ENCODE data around the gene NCAPD2. TPM values are rescaled to one million over a fixed set of nuclear protein-coding genes. Genes with fewer than 3 reads are reported as not detected.
"Not testable (repeated sequence)": the region's sequence is repeated elsewhere in the genome, so short reads cannot be mapped to it uniquely, and the experiment has no call there.

The NCAPD2 gene
- total RNA-seq, 1 experiment from 2014 or later: 173 TPM

GRCh38 chr12:6462234-6462995 is 31.5 kb upstream of the NCAPD2 start:
- no peak for DNase-seq (ENCODE audit: low read depth)

- DNase-seq (ENCODE audit: low read depth): no peak
These were observed 30.7 kb upstream of the NCAPD2 start for GRCh38 chr12:6463216-6463615.

DNA sequence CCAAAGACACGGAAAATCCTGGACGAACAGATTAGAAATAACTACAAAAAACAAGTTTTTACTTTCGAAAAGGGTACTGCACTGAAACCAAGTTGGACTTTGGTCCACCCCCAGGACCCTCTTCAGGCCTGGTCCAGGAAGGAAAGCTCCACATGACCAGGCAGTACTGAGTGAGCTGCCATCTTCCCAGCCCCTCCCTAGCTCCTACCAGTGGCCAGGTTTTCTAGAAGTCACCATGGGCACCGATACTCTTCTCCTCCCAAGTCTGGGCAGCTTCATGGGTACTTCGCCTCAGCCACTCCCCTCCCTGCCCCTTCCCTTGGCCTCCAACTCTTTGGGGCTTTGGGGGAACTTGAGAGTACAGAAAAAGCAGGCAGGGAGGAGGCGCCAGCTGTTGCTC is 30.0 kb upstream of the NCAPD2 start:
- no peak for DNase-seq (ENCODE audit: low read depth)

DNA sequence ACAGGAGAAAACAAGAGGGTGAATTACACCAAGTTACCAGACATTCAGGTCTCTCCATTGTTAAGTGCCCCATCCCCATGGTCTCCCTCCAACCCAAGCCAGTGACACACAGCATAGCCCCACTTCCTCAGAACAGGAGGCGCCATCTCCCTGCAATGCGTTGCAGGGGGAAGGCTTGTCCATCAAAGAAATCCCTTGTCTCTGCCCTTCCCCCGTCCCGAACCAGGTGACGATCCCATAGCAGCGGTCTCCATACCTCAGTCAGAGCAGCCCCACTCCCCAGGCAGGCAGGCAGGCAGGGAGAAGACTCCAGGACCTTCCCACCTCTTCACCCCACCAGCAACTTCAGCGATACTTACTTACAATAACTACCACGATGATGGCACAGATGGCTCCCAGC is 29.4 kb upstream of the NCAPD2 start:
- no peak for DNase-seq (ENCODE audit: low read depth)

DNA sequence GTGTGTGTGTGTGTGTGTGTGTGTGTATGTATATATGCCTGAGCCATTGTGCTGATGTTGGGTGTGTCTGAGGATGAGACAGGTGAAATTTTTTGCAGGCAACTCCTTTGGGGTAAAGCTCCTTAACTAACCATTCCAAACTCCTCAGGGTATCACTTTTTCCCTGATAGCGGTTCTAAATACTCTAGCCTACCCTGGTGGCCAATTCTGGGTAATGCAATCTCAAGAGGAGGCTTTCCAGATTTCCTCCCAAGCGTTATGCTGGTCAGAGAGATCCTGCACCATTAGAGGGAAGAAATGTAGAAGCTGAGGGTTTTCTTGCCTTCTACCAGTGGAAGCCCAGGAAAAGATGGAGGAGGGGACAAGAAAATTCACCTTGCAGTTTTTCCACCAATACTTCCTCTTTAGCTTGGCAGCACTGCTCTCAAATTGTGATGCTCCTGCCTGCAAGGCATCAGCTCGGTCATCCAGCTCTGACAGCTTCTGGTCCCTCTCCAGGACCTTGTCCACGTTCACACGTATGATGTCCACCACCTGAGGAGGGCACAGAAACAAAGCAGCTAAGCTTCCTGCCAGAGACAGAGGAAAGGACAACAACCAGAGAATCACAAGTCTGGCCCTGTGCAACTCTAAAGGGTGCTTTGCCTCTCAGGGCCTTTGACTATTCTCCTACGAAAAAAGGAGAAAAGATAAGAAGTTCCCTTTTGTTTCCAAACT is 28.3 kb upstream of the NCAPD2 start:
- peak; percentile 56 for DNase-seq (ENCODE audit: low read depth)

DNA sequence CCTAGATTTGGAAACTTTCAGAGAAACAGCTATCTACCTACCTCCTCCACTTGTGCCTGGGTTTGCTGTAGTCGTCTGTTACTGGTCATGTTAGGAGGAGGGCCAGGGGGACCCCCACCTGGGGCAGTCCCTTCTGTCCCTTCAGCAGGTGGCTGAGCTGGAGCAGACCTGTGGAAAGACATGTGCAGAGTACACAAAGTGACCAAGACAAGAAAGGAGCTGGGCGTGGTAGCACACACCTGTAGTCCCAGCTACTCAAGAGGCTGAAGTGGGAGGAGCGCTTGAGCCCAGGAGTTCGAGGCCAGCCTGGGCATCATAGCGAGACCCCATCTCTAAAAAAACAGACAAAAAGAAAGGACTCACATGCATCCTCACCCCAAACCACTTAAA is 27.7 kb upstream of the NCAPD2 start:
- DNase-seq (ENCODE audit: low read depth): no peak

DNA sequence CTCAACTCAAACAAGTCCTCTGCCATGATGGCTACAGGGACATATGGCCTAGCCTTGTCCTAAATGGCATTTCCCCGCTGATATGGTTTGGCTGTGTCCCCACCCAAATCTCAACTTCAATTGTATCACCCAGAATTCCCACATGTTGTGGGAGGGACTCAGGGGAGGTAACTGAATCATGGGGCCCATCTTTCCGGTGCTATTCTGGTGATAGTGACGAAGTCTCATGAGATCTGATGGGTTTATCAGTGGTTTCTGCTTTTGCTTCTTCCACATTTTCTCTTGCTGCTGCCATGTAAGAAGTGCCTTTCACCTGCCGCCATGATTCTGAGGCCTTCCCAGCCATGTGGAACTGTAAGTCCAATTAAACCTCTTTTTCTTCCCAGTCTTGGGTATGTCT is 27.2 kb upstream of the NCAPD2 start:
- not testable (repeated sequence) for DNase-seq (ENCODE audit: low read depth)

GRCh38 chr12:6467571-6468282 is 26.2 kb upstream of the NCAPD2 start:
- DNase-seq (ENCODE audit: low read depth): not testable (repeated sequence)

DNA sequence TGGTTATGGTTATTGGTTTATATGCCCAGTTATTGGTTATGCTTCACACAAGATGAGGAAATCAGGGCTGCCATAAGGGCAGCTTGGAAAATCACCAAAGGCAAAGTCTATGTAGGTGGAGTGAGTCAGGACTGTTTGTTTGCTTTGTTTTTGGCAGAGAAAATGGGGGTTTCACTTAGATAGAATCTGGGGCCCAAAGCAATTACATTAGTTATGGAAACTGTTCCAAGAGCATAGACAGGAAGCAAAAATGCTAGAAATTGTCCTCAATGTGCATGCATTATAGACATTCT is 25.7 kb upstream of the NCAPD2 start:
- no peak for DNase-seq (ENCODE audit: low read depth)

DNA sequence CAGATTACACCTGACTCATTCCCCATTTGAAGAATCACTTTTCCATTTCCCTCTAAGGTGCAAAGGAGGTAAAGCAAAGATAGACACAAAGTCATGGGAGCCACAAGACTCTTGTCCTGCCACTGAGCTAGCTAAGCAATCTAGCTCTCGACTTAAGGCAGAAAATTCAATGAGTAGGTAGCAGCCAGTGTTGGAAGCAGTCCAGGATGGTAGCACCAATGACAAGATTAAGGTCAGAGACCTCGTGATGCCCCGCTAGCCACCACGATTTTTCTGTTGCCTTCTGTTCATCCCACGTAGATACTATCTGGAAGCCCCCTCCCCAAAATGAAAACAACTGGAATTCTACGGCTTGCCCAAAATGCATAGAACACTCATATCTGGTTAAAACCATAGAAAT is 24.8 kb upstream of the NCAPD2 start:
- DNase-seq (ENCODE audit: low read depth): no peak

- no peak for DNase-seq (ENCODE audit: low read depth)
These were observed 24.1 kb upstream of the NCAPD2 start for GRCh38 chr12:6469609-6470374.

DNA sequence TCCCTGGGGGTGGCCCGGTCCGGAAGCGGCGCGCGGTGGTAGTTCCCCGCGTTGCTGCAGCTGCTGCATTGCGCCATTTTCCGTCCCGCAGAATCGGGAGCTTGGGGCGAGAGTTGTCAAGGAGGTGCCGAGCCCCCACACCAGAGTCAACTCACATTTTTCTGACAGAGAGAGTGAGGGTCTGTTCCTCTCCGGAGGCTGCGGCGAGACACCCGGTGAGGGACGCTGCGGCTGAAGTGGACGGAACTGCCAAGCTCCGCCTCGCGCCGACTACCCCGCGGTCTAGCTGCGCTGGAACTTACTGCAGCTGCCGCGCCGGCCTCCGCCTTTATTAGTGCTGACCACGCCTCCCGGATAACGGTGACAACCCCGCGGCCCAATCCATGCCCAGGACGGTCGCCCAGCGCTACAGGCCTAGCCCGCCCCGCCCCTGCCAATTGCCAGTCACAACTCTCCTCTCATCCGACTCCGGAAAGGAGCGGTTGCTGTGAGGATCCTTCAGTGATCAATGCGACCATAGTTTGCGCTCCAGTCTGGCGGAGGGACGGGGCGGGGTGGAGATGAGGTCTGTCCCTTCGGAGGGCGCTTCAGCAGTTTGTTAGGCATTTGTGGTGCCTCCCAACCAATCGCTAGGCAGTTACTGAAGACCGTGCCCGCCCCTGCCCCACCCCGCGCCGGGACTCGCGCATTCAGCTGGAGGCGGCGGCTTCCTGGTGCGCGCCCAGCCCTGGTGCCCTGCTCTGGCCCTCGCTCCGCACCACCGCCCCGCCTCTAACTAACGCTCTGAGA is 23.3 kb upstream of the NCAPD2 start, which contains the start of gene VAMP1:
VAMP1 (minus strand) TSS at position 303 of the 789 bp plus-strand sequence; CDS start at position 157, 146 bp downstream.
- DNase-seq (ENCODE audit: low read depth): peak; percentile 98

DNA sequence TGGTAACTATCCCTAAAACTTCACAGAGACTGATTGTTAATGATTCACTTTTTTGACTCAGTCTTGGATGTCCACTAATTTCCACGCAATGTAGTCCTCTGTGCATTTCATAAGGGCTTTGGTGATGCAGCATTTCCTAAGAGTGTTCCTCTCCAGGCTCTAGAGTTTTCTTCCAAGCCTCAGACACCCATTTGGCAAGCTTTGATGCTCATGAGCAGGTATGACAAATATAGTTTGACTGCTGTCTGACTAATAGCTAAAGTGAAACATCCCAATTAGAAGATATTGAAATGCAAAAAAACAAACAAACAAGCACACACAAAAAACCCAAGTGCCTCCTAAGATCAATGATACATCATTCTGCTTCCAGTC is 21.9 kb upstream of the NCAPD2 start:
- no peak for DNase-seq (ENCODE audit: low read depth)

DNA sequence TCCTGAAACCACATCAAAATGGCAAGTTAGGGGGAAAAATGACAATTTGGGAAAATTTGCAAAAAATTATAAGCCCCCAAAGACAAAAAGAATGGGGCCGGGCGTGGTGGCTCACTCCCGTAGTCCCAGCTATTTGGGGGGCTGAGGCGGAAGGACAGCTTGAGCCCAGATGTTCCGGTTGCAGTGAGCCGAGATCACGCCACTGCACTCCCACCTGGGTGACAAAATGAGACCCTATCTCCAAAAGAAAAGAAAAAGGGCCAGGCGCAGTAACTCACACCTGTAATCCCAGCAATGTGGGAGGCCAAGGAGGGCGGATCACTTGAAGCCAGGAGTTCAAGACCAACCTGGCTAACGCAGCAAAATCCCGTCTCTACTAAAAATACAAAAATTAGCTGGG is 21.4 kb upstream of the NCAPD2 start:
- no peak for DNase-seq (ENCODE audit: low read depth)

GRCh38 chr12:6475233-6475975 is 18.5 kb upstream of the NCAPD2 start:
- DNase-seq (ENCODE audit: low read depth): not testable (repeated sequence)

GRCh38 chr12:6476489-6476888 is 17.4 kb upstream of the NCAPD2 start:
- no peak for DNase-seq (ENCODE audit: low read depth)

DNA sequence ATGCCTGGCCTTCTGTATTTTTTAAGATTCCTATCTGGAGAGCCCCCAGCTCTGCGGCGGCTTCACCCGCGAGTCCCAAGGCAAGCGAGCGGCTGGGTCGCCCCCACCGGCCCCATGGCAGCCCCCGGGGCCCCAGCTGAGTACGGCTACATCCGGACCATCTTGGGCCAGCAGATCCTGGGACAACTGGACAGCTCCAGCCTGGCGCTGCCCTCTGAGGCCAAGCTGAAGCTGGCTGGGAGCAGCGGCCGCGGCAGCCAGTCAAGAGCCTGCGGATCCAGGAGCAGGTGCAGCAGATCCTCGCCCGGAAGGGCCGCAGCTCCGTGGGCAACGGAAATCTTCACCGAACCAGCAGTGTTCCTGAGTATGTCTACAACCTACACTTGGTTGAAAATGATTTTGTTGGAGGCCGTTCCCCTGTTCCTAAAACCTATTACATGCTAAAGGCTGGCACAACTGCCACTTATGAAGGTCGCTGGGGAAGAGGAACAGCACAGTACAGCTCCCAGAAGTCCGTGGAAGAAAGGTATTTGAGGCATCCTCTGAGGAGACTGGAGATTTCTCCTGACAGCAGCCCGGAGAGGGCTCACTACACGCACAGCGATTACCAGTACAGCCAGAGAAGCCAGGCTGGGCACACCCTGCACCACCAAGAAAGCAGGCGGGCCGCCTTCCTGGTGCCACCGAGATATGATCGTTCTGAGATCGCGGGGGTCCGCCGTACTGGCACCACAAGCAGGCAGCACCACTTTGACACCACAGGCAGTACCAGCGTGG is 16.1 kb upstream of the NCAPD2 start:
- DNase-seq (ENCODE audit: low read depth): not testable (repeated sequence)

- no peak for DNase-seq (ENCODE audit: low read depth)
These were observed 15.5 kb upstream of the NCAPD2 start for GRCh38 chr12:6478416-6478815.

DNA sequence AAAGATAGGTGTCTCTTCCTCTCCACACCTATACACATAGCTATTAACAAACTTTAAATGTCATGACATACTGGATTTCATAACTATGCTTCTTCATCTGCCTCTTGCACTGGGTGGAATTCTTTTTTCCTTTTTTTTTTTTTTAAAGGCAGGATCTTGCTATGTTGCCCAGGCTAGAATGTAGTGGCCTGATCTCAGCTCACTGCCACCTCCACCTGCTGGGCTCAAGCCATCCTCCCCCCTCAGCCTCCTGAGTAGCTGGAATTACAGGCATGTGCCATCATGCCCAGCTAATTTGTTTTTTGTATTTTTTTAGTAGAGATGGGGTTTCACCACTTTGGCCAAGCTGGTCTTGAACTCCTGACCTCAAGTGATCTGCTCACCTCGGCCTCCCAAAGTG is 5.7 kb upstream of the NCAPD2 start:
- DNase-seq (ENCODE audit: low read depth): no peak
